Neuronal stem cell (in vitro differentiated cells): ENCODE results near the gene PAPPA2.

Source experiments
- DNase-seq: peaks from one replicate; pipeline ENCODE4 v3.0.0-alpha.2; 2013; ENCODE audit warnings: low spot score
- H2AFZ ChIP-seq: one replicate; pipeline ENCODE4 v1.6.1; 2013; ENCODE audit warnings: mild to moderate bottlenecking, low read length, inconsistent platforms
- H2AK5ac ChIP-seq: 2 replicates; pipeline ENCODE4 v1.6.1; 2013; ENCODE audit warnings: low read depth, mild to moderate bottlenecking, inconsistent platforms, low read length, moderate library complexity, mixed read lengths
- H2BK120ac ChIP-seq: 2 replicates; pipeline ENCODE4 v1.6.1; 2013; ENCODE audit warnings: low read depth, mild to moderate bottlenecking, inconsistent platforms, low read length, moderate library complexity, mixed read lengths
- H2BK12ac ChIP-seq: one replicate; pipeline ENCODE4 v1.6.1; 2013; ENCODE audit warnings: low read length, inconsistent platforms
- H2BK15ac ChIP-seq: 2 replicates; pipeline ENCODE4 v1.6.1; 2013; ENCODE audit warnings: mild to moderate bottlenecking, low read length, inconsistent platforms, mixed read lengths
- H2BK5ac ChIP-seq: one replicate; pipeline ENCODE4 v1.6.1; 2013; ENCODE audit warnings: inconsistent platforms, mild to moderate bottlenecking, low read length, moderate library complexity
- H3K14ac ChIP-seq: one replicate; pipeline ENCODE4 v1.6.1; 2013; ENCODE audit warnings: low read length, inconsistent platforms
- H3K18ac ChIP-seq: 2 replicates; pipeline ENCODE4 v1.6.1; 2013; ENCODE audit warnings: low read length, inconsistent platforms
- H3K23ac ChIP-seq: 2 replicates; pipeline ENCODE4 v1.6.1; 2013; ENCODE audit warnings: low read depth, mild to moderate bottlenecking, mixed read lengths, low read length, inconsistent platforms; ENCODE audit not compliant: poor library complexity
- H3K27ac ChIP-seq: replicated peaks from 3 replicates; pipeline ENCODE4 v1.5.1; 2013; ENCODE audit warnings: low read length, inconsistent platforms
- H3K27me3 ChIP-seq, 3 experiments: 2 replicates each; pipeline ENCODE4 v1.6.1; 2013; ENCODE audit warnings: low read length in 3 of 3, mild to moderate bottlenecking in 2 of 3, inconsistent platforms in 1 of 3, low read depth in 1 of 3, mixed read lengths in 1 of 3, moderate library complexity in 1 of 3; ENCODE audit not compliant: control insufficient read depth in 3 of 3, insufficient read depth in 3 of 3
- H3K36me3 ChIP-seq, 2 donors: replicated peaks in 1 of 2; 2 replicates each; pipeline ENCODE4 v1.6.1; 2013; ENCODE audit warnings: low read length in 2 of 2; ENCODE audit not compliant: control insufficient read depth in 2 of 2, insufficient read depth in 2 of 2
- H3K4ac ChIP-seq: 2 replicates; pipeline ENCODE4 v1.6.1; 2013; ENCODE audit warnings: inconsistent platforms, mild to moderate bottlenecking, low read length, moderate library complexity
- H3K4me1 ChIP-seq, 2 donors: 1 replicate in 1 of 2; 2 replicates in 1 of 2; pipeline ENCODE4 v1.6.1; 2013; ENCODE audit warnings: low read length in 2 of 2, low read depth in 1 of 2; ENCODE audit not compliant: control insufficient read depth in 2 of 2, insufficient read depth in 1 of 2
- H3K4me2 ChIP-seq: one replicate; pipeline ENCODE4 v1.6.1; 2013; ENCODE audit warnings: mild to moderate bottlenecking, low read length, inconsistent platforms; ENCODE audit not compliant: insufficient read depth, poor library complexity, severe bottlenecking
- H3K4me3 ChIP-seq, 2 donors: 2 replicates each; pipeline ENCODE4 v1.5.1; 2013; ENCODE audit warnings: low read length in 2 of 2, mild to moderate bottlenecking in 2 of 2, inconsistent platforms in 1 of 2, moderate library complexity in 1 of 2
- H3K79me1 ChIP-seq: one replicate; pipeline ENCODE4 v1.6.1; 2013; ENCODE audit warnings: low read depth, mild to moderate bottlenecking, inconsistent platforms, low read length, moderate library complexity
- H3K9ac ChIP-seq: one replicate; pipeline ENCODE4 v1.6.1; 2013; ENCODE audit warnings: mild to moderate bottlenecking, low read depth, low read length, inconsistent platforms; ENCODE audit not compliant: poor library complexity
- H3K9me3 ChIP-seq, 2 donors: replicated peaks in 1 of 2; 2 replicates each; pipeline versions ENCODE3 to v1.6.1; 2013; ENCODE audit warnings: low read length in 2 of 2, mild to moderate bottlenecking in 2 of 2, inconsistent platforms in 1 of 2, low read depth in 1 of 2, mixed read lengths in 1 of 2, moderate library complexity in 1 of 2; ENCODE audit not compliant: control insufficient read depth in 2 of 2, insufficient read depth in 1 of 2
- H4K8ac ChIP-seq: one replicate; pipeline ENCODE4 v1.6.1; 2013; ENCODE audit warnings: low read depth, mild to moderate bottlenecking, inconsistent platforms, low read length, moderate library complexity
- H4K91ac ChIP-seq: one replicate; pipeline ENCODE4 v1.6.1; 2013; ENCODE audit warnings: low read length, low read depth, mild to moderate bottlenecking, inconsistent platforms; ENCODE audit not compliant: poor library complexity
- WGBS, 2 donors: extraction: QIAGEN DNeasy Blood & Tissue Kit; methylation state at CpG; one replicate each; pipeline ENCODE4 v1.1.7; 2013; ENCODE audit warnings: missing lambda C conversion rate in 2 of 2, mixed read lengths in 1 of 2; ENCODE audit not compliant: insufficient read length in 2 of 2, insufficient replicate concordance in 1 of 2; ENCODE audit errors: extremely low coverage in 2 of 2; 5-methylcytosine and 5-hydroxymethylcytosine counted together

PAPPA2 gene

DNA sequence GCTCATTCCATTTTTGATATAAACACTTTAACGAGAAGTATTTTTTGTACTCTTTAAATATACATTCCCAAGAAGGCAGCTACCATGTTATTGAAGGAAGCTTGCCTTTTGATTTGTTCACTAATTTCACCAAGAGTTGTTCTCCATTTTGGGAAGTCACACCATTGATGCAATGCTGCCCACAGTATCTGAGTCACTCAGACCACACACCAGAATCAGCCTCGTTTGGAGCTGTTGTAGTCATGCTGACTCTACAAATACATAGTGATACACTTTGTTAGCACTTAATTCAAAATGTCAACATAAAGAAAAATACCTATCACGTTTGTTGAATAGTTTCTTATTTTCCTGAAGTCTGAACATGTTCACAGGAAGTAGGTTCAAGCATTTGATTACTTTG lies 78.7 kb downstream of the PAPPA2 start:
- Histone ChIP-seq H3K27me3 (no peaks in the 10 kb centered on the region), H3K23ac (no peak overlapping the region), H3K4ac (no peak overlapping the region), H3K14ac (no peak overlapping the region), H2BK15ac (no peak overlapping the region), H3K4me1 (no peaks in the 10 kb centered on the region), H3K79me1 (no peaks in the 10 kb centered on the region), H3K36me3 (no peaks in the 10 kb centered on the region), H3K4me3 (no peak overlapping the region), H2AK5ac (no peak overlapping the region), H3K9ac (no peak overlapping the region), H2AFZ (no peak overlapping the region), H3K4me2 (no peak overlapping the region), H2BK5ac (no peak overlapping the region), H4K91ac (no peak overlapping the region), H3K27ac (no peak overlapping the region), H3K18ac (no peak overlapping the region), H4K8ac (no peak overlapping the region), H3K9me3 (no peaks in the 10 kb centered on the region), H2BK120ac (no peak overlapping the region), H2BK12ac (no peak overlapping the region)
- no CpG with 5 or more reads among the region's 3 CpGs for WGBS, 2 donors
- no peak for DNase-seq

DNA sequence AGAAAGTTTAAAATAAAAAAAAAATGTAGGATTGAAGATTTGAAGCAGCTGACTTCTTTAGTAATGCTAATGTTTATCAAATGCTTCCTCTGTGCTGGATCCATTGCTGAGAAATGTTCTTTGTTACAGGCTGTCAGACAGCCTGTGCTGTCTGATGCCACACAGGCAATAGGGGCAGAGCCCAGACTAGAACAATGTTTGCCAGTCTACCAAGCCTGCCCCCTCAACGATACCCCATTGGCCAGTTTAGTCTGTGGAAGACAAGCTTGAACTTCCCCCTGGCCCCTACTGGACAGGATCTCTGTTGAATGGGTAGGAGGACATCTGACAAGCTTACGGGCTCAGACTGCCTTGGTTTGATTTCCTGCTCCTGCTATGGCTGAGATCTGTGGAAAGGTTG lies 79.4 kb downstream of the PAPPA2 start:
- Histone ChIP-seq H3K79me1 (no peaks in the 10 kb centered on the region), H3K18ac (no peak overlapping the region), H3K36me3 (no peaks in the 10 kb centered on the region), H3K4me3 (no peak overlapping the region), H2AK5ac (no peak overlapping the region), H3K23ac (no peak overlapping the region), H2BK120ac (no peak overlapping the region), H3K27ac (no peak overlapping the region), H3K9me3 (no peaks in the 10 kb centered on the region), H2BK12ac (no peak overlapping the region), H3K14ac (no peak overlapping the region), H3K4me2 (no peak overlapping the region), H4K91ac (no peak overlapping the region), H2BK5ac (no peak overlapping the region), H2BK15ac (no peak overlapping the region), H3K4ac (no peak overlapping the region), H3K27me3 (no peaks in the 10 kb centered on the region), H4K8ac (no peak overlapping the region), H3K4me1 (no peaks in the 10 kb centered on the region), H3K9ac (no peak overlapping the region), H2AFZ (no peak overlapping the region)
- WGBS, 2 donors, result no CpG with 5 or more reads among the region's 2 CpGs
- DNase-seq, result no peak

DNA sequence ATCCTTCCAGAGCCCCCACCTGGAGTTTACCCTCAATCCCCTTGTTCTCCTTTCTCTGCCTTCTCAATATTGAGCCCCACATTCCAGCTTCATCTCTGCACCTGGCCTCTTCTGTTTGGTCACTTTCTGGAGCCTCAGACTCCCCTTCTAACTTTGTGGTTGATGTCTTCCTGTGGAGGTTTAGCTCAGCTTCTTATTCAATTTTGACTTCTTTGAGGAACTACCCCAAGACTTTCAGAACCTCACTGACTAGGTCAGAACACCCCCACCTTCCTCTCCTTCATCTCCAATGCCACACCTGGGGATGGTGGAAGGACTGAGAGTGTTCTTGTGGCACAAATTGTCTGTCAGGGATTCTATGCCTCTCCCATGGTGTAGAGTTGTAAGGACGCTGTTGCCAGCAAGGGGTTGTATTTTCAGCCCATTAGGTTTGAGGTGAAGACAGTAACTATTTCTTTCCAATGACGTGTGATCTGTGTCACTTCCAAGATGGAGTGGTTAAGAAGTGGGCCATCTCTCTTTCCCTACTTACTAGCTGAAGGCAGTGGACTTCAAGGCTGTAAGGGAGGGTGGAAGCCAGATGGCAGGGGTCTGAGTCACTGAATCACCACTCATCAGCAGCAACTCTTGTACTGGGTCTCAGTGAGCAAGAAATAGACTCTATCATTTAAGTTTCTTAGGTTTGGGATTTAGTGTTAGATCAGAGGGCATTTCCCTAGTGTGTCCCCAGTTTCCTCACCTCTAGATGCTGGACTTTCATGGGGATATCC lies 80.6 kb downstream of the PAPPA2 start:
- no peak overlapping the region for H3K18ac ChIP-seq
- no peak overlapping the region for H2AFZ ChIP-seq
- H3K79me1 ChIP-seq, result no peaks in the 10 kb centered on the region
- WGBS, 2 donors, result no CpG with 5 or more reads among the region's 2 CpGs
- H4K8ac ChIP-seq, result no peak overlapping the region
- H3K14ac ChIP-seq, result peak overlapping the region; percentile 10
- H4K91ac ChIP-seq, result no peak overlapping the region
- H3K4me3 ChIP-seq, result no peak overlapping the region
- H3K4ac ChIP-seq, result no peak overlapping the region
- no peaks in the 10 kb centered on the region for H3K9me3 ChIP-seq
- no peak overlapping the region for H2BK5ac ChIP-seq
- H3K9ac ChIP-seq, result no peak overlapping the region
- no peak overlapping the region for H2BK120ac ChIP-seq
- no peak for DNase-seq
- no peak overlapping the region for H3K4me2 ChIP-seq
- H3K27me3 ChIP-seq, result no peaks in the 10 kb centered on the region
- no peaks in the 10 kb centered on the region for H3K4me1 ChIP-seq
- no peak overlapping the region for H2AK5ac ChIP-seq
- no peak overlapping the region for H3K23ac ChIP-seq
- no peak overlapping the region for H2BK12ac ChIP-seq
- no peaks in the 10 kb centered on the region for H3K36me3 ChIP-seq
- H2BK15ac ChIP-seq, result no peak overlapping the region
- H3K27ac ChIP-seq, result no peak overlapping the region

DNA sequence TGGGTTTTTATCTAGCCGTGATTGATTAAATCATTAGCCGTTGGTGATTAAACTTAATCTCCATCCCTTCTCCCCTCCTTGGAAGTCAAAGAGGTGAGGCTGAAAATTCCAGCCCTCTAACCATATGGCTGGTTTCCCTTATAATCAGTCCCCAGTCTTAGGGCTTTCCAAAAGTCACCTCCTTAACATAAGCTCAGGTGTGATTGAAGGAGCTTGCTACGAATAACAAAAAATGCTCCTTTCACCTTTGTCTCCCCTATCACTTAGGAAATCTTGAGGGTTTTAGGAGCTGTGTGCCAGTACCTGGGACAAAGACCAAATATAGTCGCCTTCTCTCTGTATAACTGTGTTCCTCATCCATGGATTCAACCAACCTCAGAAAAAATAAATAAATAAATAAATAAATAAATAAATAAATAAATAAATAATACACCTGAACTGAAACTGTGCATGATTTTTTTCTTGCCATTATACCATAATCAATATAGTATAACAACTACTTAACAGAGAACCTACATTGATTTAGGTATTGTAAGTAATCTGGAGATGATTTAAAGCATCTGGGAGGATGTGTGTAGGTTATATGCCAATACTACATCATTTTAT lies 82.2 kb downstream of the PAPPA2 start:
- no peak for DNase-seq
- no peak overlapping the region for H3K4me3 ChIP-seq
- no peak overlapping the region for H4K91ac ChIP-seq
- H3K4me2 ChIP-seq, result no peak overlapping the region
- H2BK12ac ChIP-seq, result no peak overlapping the region
- H3K27ac ChIP-seq, result no peak overlapping the region
- no peak overlapping the region for H3K9ac ChIP-seq
- H3K79me1 ChIP-seq, result no peaks in the 10 kb centered on the region
- H2AFZ ChIP-seq, result no peak overlapping the region
- H4K8ac ChIP-seq, result no peak overlapping the region
- H3K4ac ChIP-seq, result no peak overlapping the region
- H2BK120ac ChIP-seq, result no peak overlapping the region
- no peak overlapping the region for H2AK5ac ChIP-seq
- no peaks in the 10 kb centered on the region for H3K36me3 ChIP-seq
- H3K27me3 ChIP-seq, result no peaks in the 10 kb centered on the region
- no peak overlapping the region for H3K18ac ChIP-seq
- H3K23ac ChIP-seq, result no peak overlapping the region
- no peaks in the 10 kb centered on the region for H3K9me3 ChIP-seq
- no peak overlapping the region for H2BK5ac ChIP-seq
- no peak overlapping the region for H2BK15ac ChIP-seq
- no CpG with 5 or more reads among the region's 4 CpGs for WGBS, 2 donors
- no peak overlapping the region for H3K14ac ChIP-seq
- H3K4me1 ChIP-seq, result no peaks in the 10 kb centered on the region
